GM21717 (cell line): ENCODE measurements around the gene HNRNPR.
"Not testable (repeated sequence)": the region's sequence is repeated elsewhere in the genome, so short reads cannot be mapped to it uniquely, and the experiment has no call there.

Experiments used
- ATAC-seq: cut with Tn5 transposase; IDR thresholded peaks from one replicate; pipeline ENCODE4 v1.9.1; 2021; ENCODE audit warnings: mild to moderate bottlenecking, moderate library complexity; ENCODE audit not compliant: unreplicated experiment

HNRNPR gene

DNA sequence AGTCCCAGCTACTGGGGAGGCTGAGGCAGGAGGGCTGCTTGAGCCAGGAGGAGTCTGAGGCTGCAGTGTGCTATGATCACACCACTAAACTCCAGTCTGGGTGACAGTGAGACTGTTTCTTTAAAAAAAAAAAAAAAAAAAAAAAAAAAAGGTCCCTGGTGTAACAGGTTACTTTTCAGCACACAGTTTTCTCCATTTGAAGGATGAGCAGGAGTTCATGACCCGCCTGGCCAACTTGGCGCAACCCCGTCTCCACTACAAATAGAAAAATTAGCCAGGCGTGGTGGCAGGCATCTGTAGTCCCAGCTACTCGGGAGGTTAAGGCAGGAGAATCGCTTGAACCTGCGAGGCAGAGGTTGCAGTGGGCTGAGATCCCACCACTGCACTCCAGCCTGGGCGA, 12.4 kb downstream of the HNRNPR start:
- no peak for ATAC-seq

DNA sequence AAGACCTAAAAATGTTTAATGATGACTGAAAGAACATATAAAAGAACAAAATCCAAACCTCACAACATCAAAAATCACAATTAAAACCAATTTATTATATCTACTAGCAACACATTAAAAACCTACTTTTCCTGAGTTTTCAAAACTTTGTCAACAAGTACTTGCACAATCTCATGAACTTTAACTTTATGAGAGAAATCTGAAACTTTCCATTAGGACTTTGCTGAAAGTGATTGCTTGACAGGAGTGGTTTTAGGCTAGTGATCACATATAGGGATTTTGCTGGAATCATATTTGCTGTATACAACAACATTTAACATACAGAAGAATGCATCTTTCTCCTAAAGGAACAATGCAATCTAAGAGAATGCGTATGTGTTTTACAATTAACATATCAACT, 13.2 kb downstream of the HNRNPR start:
- no peak for ATAC-seq

DNA sequence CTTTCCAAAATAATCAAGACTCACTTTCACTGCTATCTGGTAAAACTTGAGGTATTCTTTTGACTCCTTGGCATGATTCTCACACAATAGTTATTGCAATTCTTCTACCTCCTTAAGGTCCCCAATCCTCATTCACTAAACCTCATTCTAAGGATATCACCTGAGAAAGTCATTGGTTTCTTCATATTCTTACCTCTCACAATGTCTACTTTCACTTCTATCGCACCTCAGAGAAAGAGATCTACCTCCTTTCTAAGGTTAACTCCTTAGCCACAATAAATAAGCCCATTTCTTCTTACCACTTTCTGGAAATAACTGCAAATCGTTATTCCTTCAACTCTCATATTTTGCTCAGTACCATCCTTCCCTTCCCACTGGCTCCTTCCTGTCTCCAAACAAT, 18.7 kb downstream of the HNRNPR start:
- ATAC-seq = no peak

DNA sequence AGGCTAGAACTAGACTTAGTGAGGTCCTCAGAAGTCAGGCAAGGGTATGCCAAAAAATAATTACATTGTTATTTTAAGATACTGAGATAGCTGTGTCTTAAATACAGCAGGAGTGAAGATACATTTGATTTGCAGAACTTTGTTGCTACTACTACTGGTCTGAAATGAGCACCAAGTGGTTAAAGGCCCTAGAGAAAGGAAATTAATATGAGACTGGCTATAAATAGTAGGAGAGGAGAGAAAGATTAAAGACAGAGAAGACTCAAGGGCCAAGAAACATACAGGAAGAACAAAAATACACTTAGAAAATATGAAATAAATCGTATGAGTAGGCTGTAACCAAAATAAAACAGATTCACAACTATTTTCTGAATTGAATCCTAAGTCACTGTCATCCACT, 21.3 kb downstream of the HNRNPR start:
- ATAC-seq = no peak

DNA sequence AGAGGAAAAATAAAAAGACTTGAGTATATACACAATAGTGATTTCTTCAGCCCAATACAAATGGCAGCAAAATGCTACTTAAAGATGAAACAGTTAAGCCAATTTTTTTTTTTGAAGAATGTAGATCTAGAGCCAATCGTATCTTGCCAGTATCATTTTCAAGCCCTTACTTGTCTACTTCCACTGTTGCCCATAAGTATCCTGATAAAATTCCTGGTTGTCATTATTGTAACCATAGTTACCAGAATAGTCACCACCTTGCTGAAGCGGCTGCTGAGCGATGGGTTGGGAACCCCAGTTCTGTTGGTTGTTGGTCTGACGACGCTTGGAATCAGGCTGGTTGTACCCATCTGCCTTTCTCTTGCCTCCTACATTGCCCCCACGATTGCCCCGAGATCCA, 33.8 kb downstream of the HNRNPR start:
- ATAC-seq = not testable (repeated sequence)

DNA sequence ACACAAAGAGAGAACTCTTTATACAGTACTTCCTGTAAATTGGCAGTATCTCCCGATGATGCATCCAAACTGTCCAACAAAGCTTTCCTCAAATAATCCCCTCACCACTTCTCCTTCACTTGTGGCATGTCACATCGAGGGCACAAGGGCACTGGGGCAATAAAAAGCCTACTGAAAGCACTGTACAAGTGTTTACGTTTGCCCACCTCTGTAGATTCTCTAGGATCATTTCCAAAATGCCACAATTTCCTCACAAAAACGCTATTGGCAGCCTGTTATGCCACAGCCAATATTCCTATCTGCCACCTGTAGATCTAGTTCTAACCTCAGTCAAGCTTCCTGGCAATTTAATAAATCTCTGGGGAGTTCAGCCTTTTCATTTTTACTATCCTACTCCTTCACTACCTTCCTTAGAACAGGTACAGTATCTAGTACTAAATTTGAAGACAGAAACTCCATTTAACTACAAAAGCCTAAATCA, 39.9 kb downstream of the HNRNPR start:
- no peak for ATAC-seq

DNA sequence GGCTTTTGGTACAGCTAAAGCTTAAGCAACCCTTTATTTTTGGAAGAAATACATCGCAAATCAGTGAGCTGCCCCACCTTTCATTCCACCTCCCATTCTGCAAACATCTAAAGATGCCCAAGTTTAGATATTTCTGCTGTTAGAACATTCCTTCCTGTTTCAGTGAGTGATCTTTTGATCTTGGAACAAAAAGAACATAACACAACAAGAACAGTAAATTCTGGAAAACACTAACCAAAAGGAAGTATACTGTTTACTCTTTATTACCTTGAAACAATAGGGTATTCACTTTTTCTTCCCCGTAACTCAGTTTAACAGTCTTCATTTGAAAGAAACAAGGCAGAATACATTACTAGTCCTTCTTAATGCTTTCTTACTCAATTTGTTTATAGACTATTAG, 40.6 kb downstream of the HNRNPR start:
- ATAC-seq = no peak

DNA sequence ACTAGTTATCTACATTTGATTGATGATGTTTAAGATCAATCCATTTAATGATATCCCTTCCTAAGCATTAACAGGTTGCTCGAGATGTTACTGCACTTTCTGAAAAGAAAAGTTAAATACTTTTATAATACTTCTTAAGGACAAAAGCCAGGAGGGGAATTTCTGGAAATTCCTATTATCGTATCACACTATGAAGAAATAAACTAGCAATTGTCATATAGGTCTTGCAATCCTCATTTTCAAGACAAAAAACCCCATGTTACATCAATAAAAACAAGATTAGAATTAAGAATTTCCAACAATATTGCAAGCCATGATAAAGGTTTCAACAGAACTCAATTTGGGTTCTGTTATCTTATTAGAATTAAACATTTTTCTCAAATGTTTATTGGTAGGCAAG, 47.2 kb downstream of the HNRNPR start:
- no peak for ATAC-seq

DNA sequence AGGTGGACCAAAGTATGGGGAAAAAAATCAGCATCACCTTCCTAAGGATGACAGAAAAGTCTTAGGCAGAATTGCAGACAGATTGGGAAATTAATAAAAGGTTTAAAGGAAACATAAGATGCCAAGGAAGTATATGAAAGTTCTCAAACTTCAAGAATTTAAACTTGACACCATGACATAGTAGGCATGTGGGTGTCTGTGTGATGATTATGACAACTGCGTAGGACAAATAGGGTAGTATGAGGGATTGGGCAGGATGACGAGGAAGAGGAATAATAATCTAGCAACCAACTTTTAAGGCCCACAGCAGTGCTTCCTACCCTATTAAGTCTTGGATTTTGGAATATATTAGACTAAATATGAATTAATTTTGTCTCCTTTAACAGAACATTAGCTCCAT, 52.4 kb downstream of the HNRNPR start:
- no peak for ATAC-seq

DNA sequence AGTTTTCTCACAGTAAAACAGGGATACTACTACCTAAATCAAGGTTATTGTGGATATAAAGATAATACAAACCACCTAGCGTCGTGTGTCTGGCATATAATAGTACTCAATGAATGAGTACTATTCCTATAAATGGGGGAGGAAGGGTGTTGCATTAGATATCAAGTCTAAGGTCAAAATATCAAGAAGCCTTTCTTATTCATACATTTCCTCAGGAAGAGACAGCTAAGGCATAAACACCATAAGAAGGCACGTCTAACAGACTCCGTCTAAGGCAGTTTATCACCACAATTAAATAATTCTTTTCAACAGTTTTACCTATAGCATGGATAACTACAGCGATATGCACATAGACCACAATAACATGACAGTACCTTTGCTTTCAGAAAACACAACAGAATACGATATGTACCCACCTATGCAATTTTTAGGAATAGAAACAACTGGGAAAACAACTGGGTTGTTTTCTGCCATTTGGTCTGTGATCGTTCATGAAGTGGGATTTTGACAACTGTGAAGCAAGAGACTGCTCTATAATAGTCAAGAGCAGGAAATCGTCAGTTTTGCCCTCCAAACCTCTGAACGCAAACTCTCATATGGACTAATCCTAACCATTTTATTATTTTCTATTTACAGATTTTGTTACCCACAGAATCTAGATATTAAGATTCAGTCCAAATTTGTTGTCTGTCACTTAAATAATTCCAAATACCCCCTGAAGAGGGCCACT, 53.1 kb downstream of the HNRNPR start:
- ATAC-seq = no peak

DNA sequence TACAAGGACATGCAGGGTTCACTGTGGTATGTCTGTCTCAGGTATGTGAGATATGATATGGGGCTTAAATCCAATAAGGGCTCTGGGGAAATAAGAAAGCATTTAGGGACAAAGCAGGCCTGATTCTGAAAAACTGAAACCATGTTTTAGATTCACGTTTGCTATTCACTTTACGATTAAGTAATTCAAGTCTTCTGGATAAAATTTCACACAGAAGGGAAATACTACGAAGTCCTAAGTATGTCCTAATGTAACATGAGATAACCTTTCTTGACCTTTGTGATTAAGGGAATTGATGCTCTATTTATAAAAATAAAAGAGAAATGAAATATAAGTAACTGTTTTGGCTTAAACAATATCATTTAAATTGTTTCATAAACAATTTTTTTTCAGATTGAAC, 55.4 kb downstream of the HNRNPR start:
- ATAC-seq = no peak

DNA sequence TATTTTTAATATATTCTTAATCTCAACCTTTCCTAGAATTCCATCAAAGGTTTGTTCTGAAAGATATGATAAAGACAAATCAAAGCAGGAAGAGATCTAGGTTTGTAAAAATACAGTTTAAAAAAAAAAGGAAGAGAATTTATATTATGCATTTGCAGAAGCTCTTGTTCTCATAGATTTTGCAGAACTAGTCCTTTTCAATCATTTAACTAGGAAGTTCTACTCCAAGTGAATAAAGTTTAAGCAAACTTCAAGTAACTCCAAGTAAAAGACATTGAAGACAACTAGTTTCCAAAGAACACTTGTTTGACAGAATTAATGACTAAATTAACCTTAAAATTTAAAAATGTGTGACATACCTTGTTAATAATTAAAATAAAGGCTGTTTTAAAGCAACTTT, 55.9 kb downstream of the HNRNPR start:
- no peak for ATAC-seq

DNA sequence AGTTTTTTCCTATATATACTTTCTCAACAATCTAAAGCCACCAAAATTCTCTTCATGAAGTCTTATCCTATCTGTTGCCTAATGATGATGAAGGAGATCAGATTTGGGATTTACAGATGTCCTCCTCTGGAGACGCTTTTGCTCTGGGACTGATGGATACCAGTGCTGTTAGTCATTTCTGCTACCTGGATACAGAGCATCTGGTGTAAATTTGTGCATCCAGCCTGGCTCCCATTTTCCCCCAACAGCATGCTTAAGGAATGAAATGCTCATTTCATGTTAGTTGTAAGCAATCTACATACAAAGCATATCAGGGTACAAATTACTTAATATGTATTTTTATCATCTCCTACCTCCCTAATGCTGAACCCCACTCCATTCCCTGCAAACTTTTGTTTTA, 57.7 kb downstream of the HNRNPR start:
- no peak for ATAC-seq

DNA sequence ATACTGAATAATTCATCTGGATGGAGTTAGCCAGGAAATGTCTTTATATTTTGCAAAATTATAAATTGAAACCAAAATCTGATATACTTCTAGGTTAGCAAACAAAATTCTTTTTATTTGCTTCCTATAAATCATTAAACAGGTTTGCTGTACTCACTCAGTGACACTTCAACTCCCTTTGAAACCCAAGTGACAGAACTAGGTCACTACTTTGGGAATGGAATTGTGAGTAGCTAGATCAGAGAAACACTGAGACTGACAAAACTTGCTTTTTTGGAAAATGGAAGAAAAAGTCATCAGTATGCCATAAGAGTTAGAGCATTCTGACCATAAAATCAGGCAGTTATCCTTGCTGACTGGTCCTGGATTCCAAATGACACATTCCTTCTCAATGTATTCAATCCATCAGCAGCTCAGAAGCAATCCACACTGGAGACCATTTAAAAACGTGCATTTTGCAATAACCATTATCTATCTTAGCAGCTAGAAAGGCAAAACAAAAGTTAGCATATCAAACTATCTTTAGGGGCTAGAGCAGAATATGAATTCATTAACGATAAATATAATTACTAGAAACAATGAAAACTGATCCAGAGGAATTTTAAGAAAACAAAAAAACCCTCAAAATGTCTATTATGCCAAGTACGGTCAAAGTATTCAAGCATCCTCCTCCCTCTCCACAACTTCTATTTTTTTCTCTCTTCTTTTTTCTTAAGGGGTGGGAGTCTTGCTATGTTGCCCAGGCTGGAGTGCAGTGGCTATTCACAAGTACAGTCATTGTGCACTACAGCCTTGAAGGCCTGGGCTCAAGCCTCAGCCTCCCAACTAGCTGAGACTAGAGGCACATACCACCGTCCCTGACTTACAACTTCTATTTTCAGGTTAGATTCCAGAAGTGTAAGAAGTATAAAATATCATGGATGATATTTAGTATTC, 60.1 kb downstream of the HNRNPR start:
- ATAC-seq = no peak

DNA sequence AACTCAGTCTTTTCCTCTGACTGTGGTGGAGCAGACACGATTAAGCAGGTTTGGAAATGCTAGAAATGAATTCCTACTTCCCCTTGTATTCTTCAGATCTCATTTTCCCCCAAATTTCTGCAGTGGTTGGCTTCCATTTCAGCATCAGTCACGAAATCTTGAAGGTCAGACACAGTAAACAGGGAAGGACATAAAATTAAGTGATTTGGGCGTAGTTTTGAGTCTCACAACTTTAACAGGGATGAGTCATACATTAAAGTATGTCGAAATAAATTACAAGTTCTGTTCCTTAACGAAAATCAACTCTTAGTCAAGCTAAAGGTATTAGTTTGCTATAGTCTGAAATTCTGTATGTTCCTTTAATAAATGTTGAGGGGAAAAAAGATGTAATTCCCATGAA, 61.1 kb downstream of the HNRNPR start:
- ATAC-seq = no peak

DNA sequence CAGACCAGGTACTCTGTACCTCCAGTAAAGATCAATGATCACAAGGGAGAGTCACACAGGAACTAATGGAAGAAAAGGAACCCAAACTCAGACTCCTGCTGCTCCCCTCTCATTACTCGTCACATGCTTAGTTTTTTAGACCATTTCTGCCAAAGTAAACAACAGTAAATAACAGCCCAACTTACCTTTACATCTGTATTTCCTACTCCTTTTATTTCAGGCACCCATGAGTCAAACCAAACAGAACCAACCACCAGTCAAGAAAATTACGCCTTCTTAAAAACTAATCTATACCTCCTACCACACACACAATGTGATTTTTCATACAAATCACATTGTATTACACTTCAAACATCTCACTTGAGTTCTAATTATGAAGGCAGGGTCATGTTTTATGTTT, 65.4 kb downstream of the HNRNPR start:
- no peak for ATAC-seq

DNA sequence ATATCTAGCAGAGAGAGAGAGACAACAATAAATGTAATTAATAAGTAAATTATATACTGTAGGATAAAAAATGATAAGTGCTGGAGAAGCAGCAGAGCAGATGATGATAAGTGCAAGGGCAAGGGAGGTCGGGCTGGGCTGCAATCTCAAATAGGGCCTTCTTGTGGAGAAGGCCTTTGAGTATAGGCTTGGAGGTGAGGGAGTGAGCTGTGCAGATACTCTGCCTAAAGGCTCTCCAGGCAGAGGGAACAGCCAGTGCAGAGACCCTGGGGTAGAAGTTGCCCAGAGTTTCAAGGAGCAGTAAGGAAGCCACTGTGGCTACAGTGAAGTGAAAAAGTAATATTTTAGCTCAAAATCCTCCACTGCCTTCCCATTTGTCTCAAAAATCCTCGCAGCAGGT, 67.6 kb downstream of the HNRNPR start:
- no peak for ATAC-seq

DNA sequence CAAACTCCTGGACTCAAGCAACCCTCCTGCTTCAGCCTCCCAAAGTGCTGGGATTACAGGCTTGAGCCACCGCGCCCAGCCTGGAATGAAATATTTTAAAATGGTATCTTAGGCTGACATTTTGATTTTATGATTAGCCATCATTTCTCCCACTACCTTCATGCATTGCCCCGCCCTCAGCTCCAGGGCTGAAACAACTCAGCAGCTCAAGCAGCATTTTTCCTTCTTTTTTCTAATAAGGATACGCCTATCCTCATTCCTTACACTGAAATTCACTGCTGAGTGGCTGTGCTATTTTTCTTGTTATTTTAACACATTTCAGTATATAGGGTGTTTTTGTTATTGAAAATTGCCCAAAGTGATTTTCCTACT, 70.0 kb downstream of the HNRNPR start:
- ATAC-seq = no peak

DNA sequence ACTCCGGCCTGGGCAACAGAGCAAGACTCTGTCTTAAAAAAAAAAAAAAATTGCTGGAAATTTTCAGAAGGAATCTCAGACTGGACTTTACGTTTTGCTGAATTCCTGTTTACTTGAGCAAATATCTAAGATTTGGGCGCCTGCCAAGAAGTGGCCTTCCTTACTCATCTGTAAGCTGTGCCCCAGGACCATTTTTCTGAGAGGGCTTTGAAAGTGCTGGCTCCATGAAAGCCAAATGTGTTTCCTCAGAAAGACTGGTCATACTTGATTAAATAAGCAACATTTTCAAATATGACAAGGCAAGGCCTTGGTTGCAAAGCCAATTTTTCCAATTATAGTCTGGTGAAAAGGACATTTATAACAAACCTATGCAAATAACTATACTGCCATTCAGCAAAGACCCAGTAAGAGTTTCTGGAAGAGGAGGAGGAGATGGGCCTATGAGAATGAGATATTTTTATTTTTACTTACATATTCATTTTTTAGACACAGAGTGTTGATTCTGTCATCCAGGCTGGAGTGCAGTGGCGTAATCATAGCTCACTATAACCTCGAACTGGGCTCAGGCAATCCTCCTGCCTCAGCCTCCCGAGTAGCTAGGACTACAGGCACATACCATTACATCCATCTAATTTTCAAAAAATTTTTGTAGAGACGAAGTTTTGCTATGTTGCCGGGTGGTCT, 70.5 kb downstream of the HNRNPR start:
- no peak for ATAC-seq

DNA sequence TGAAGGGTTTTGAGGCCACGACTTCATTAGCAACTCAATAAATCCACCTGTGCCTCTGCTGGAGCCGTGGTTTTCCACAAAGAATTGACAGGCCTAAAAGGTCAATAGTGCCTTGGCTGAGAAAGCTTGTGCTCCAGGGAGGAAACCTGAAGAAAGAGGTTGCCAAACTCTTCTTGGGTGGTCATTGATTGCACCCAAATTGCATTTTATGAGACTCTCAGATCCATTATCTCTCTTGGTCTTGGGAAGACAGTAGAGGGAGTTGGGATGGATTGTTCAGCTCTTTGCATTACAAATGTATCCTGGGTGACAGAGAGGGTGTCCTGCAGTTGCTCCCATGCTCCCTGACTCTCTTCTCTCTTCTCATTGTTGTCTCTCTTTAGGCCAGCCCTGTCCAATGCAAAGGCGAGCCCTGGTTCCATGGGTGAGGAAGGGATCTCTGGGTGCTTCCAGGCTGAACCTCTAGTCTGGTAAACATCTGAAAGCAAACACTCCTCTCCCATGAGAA, 80.7 kb downstream of the HNRNPR start:
- ATAC-seq = no peak

DNA sequence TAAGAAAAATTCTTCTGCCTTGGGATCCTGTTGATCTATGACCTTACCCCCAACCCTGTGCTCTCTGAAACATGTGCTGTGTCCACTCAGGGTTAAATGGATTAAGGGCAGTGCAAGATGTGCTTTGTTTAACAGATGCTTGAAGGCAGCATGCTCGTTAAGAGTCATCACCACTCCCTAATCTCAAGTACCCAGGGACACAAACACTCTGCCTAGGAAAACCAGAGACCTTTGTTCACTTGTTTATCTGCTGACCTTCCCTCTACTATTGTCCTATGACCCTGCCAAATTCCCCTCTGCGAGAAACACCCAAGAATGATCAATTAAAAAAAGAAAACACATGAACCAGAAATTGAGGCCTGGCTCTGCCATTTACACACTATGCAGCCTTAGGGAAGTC, 86.0 kb downstream of the HNRNPR start:
- ATAC-seq = not testable (repeated sequence)
